ENCODE measurements around the gene ERG28. TPM values are rescaled to one million over a fixed set of nuclear protein-coding genes. Genes with fewer than 3 reads are reported as not detected.

The ERG28 gene
- total and polyA plus RNA-seq, 2 of the 13 experiments (the other 11 are each of a cell fraction or from before 2014, with no cell fraction given): 27.3 to 32.3 TPM

GRCh38 chr14:75612157-75612556 lies 48.5 kb downstream of the ERG28 start (continued):
- TF ChIP-seq YEATS4 (CRISPR knock-in tag; IDR thresholded peaks at IDR 0.05; ENCODE audit: borderline replicate concordance): no peak

- TF ChIP-seq THAP7 (CRISPR knock-in tag; IDR thresholded peaks at IDR 0.05) (no peak), NR2F2 (IDR thresholded peaks at IDR 0.05; ENCODE audit: borderline replicate concordance, low read depth) (no peak), FOXP1 (IDR thresholded peaks at IDR 0.05) (no peak), FOXP1 (CRISPR knock-in tag; IDR thresholded peaks at IDR 0.05) (no peak), NR3C1 (CRISPR knock-in tag; IDR thresholded peaks at IDR 0.05) (no peak), ZNF207 (IDR thresholded peaks at IDR 0.05; ENCODE audit: borderline replicate concordance) (no peak), EP300 (IDR thresholded peaks at IDR 0.05; ENCODE audit: low read depth in 2 of 2, low read length in 2 of 2) (no peak), EP300 (CRISPR knock-in tag; IDR thresholded peaks at IDR 0.05; ENCODE audit: borderline replicate concordance) (no peak), SRSF1 (optimal IDR thresholded peaks at IDR 0.05; ENCODE audit: low read depth, low read length) (no peak), YEATS2 (CRISPR knock-in tag; IDR thresholded peaks at IDR 0.05; ENCODE audit: borderline replicate concordance) (no peak), TOE1 (CRISPR knock-in tag; IDR thresholded peaks at IDR 0.05) (no peak), ZNF280B (CRISPR knock-in tag; IDR thresholded peaks at IDR 0.05; ENCODE audit: borderline replicate concordance) (no peak), HMGXB3 (CRISPR knock-in tag; IDR thresholded peaks at IDR 0.05; ENCODE audit: borderline replicate concordance) (no peak), ZNF326 (CRISPR knock-in tag; IDR thresholded peaks at IDR 0.05; ENCODE audit: borderline replicate concordance) (no peak), GATA4 (IDR thresholded peaks at IDR 0.05; ENCODE audit: borderline replicate concordance, low read depth) (no peak)
- ChIA-PET CTCF (ENCODE audit: low intra/inter-chr PET ratio, low total read pairs) (no interaction called here), POLR2A (no interaction called here)
- no peak for DNase-seq (ENCODE audit: low spot score)
- intact Hi-C loops (cut with micrococcal nuclease; ENCODE audit: unreplicated experiment) (no loop called here), in situ Hi-C loops (cut with HindIII; ENCODE audit: extremely low pct_ligation_motif_present, low pct_unique_long_range_greater_than_20kb) (no loop called here)
- Histone ChIP-seq H3K4me1 (ENCODE audit: insufficient read depth, low read length) (peaks cover 41% of the 10 kb centered on the region), H4K20me1 (ENCODE audit: insufficient read depth, low read length) (no peaks in the 10 kb centered on the region), H3K79me2 (ENCODE audit: insufficient read depth, low read length) (no peaks in the 10 kb centered on the region), H3K27me3 (ENCODE audit: control insufficient read depth in 1 of 2, insufficient read depth in 2 of 2, low read length in 2 of 2) (no peaks in the 10 kb centered on the region), H3K9me3 (ENCODE audit: low read length) (no peaks in the 10 kb centered on the region), H3K4me3 (replicated peaks in 1 of 3; ENCODE audit: insufficient read depth in 1 of 3, low read depth in 2 of 3, low read length in 3 of 3) (no peak overlapping the region), H3K27ac (ENCODE audit: extremely low read length, insufficient read depth, low read length) (no peak overlapping the region), H3K36me3 (replicated peaks in 1 of 2; ENCODE audit: control insufficient read depth in 1 of 2, insufficient read depth in 2 of 2, low read length in 2 of 2) (peaks cover 0 to 1% of the 10 kb centered on the region in 2 experiments; a peak in 1 of 5 replicates), H3K4me2 (ENCODE audit: low read depth, low read length) (no peak overlapping the region), H3K9ac (ENCODE audit: insufficient read depth, low read depth, low read length) (no peak overlapping the region), H2AFZ (ENCODE audit: low read length) (no peak overlapping the region)
- no TSS peak for BruUV-seq (replicated peaks)
- 83% methylated on average over 3 of the region's 4 CpGs for WGBS (ENCODE audit: low lambda C conversion rate)
- no peak for FAIRE-seq
- ATAC-seq: no peak
Measured at GRCh38 chr14:75610834-75611233, 49.8 kb downstream of the ERG28 start.

Measured in HepG2 (cell line).